HG02763 (cell line): ENCODE measurements around the gene FLNB.
A peak's percentile ranks its signal among the peaks of the same experiment; 100 is the strongest.
"Not testable (repeated sequence)": the region's sequence is repeated elsewhere in the genome, so short reads cannot be mapped to it uniquely, and the experiment has no call there.

Experiments used
- ATAC-seq: cut with Tn5 transposase; IDR thresholded peaks from one replicate; pipeline ENCODE4 v1.9.1; 2021; ENCODE audit warnings: mild to moderate bottlenecking, moderate library complexity; ENCODE audit not compliant: unreplicated experiment

FLNB gene

GRCh38 chr3:57981483-57982087 lies 26.6 kb upstream of the FLNB start:
- no peak for ATAC-seq

GRCh38 chr3:57982561-57983243 lies 25.5 kb upstream of the FLNB start:
- ATAC-seq: no peak

- peak; percentile 92 for ATAC-seq
Observed at GRCh38 chr3:57983734-57984518, 24.3 kb upstream of the FLNB start.

- ATAC-seq: no peak
Observed at GRCh38 chr3:57985176-57985983, 22.8 kb upstream of the FLNB start.

GRCh38 chr3:57985984-57986246 lies 22.3 kb upstream of the FLNB start:
- no peak for ATAC-seq

- no peak for ATAC-seq
Observed at GRCh38 chr3:57986261-57986660, 22.0 kb upstream of the FLNB start.

- not testable (repeated sequence) for ATAC-seq
Observed at GRCh38 chr3:57989198-57989597, 19.0 kb upstream of the FLNB start.

GRCh38 chr3:57989646-57990045 lies 18.6 kb upstream of the FLNB start:
- no peak for ATAC-seq

- ATAC-seq: no peak
Observed at GRCh38 chr3:57992452-57993213, 15.6 kb upstream of the FLNB start.

- ATAC-seq: no peak
Observed at GRCh38 chr3:57998366-57999283, 9.6 kb upstream of the FLNB start.

GRCh38 chr3:57999417-58000115 lies 8.7 kb upstream of the FLNB start:
- ATAC-seq: no peak

GRCh38 chr3:58000306-58001085 lies 7.7 kb upstream of the FLNB start:
- no peak for ATAC-seq

GRCh38 chr3:58001086-58001467 lies 7.1 kb upstream of the FLNB start:
- ATAC-seq: no peak

GRCh38 chr3:58001979-58002378 lies 6.2 kb upstream of the FLNB start:
- ATAC-seq: no peak

- no peak for ATAC-seq
Observed at GRCh38 chr3:58003093-58003492, 5.1 kb upstream of the FLNB start.

GRCh38 chr3:58004973-58005372 lies 3.2 kb upstream of the FLNB start:
- ATAC-seq: no peak

GRCh38 chr3:58005669-58006068 lies 2.6 kb upstream of the FLNB start:
- ATAC-seq: no peak

- ATAC-seq: no peak
Observed at GRCh38 chr3:58006661-58007060, 1.6 kb upstream of the FLNB start.
